ENCODE results near the gene COL4A3.

COL4A3 gene

GRCh38 chr2:227320305-227321094, 156.1 kb downstream of the COL4A3 start:
- H3K4me1 ChIP-seq (ENCODE audit: insufficient read depth, low read length): no peaks in the 10 kb centered on the region
- H3K36me3 ChIP-seq (ENCODE audit: insufficient read depth, low read length): no peaks in the 10 kb centered on the region
- H3K9ac ChIP-seq (ENCODE audit: low read depth, low read length): no peak overlapping the region
- H3K9me3 ChIP-seq (ENCODE audit: insufficient read depth, low read depth, low read length): peaks cover 19% of the 10 kb centered on the region
- 94% methylated on average over 33 of the region's 33 CpGs for WGBS
- H3K27ac ChIP-seq (ENCODE audit: low read depth, low read length): no peak overlapping the region
- H3K4me3 ChIP-seq (ENCODE audit: low read length): no peak overlapping the region
- H3K27me3 ChIP-seq (ENCODE audit: insufficient read depth, low read length): no peaks in the 10 kb centered on the region

DNA sequence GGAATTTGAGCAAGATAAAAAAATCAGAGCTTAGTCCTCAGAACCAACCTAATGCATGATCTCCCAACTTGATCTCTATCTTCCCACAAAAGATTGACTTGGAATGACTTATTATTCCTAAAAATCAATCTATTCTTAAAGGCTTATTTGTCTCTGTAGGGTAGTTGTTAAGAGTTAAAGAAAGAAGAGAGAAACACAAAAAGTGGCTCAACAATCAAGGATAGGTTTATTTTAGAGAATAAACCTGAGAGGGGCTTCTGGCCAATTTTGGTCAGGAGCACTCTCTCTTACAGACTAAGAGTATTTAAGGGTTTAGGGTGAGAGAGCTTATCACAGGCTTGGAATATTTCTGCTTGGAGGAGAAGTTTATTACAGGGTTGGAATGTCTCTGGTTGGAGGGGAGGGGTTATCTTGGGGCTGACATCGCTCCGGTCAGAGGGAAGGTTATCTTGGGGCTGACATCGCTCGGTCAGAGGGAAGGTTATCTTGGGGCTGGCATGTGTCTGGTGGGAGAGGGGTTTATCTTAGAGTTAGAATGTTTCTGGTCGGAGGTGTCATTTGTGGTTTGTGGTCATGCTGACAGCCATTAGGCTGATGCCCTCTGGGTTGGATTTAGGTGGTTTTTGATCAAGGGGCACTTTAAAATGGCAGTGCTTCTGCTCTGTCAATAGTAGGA, 158.2 kb downstream of the COL4A3 start:
- WGBS: 94% methylated on average over 5 of the region's 5 CpGs
- Histone ChIP-seq H3K4me1 (ENCODE audit: insufficient read depth, low read length) (peaks cover 11% of the 10 kb centered on the region), H3K9ac (ENCODE audit: low read depth, low read length) (no peak overlapping the region), H3K27ac (ENCODE audit: low read depth, low read length) (no peak overlapping the region), H3K9me3 (ENCODE audit: insufficient read depth, low read depth, low read length) (peaks cover 19% of the 10 kb centered on the region), H3K4me3 (ENCODE audit: low read length) (no peak overlapping the region), H3K36me3 (ENCODE audit: insufficient read depth, low read length) (no peaks in the 10 kb centered on the region), H3K27me3 (ENCODE audit: insufficient read depth, low read length) (no peaks in the 10 kb centered on the region)

DNA sequence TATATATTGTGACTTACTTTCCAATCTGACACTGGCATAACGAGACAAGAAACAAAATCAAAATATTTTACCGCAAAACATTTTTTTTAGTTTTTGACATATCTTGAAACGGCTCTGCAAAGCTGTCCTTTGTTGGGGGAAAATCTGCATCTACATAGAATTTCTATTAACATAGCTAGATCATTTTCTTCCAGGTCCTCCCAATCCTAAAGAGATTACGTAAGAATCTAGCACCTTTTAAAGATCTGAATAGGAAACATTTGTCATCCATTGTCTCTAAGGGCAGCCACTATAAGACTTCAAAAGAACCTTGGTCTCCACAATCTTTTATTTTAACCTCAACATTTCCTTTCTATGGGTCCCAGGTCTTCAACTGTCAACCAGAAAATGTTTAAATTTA, 159.4 kb downstream of the COL4A3 start:
- WGBS: 85% methylated on average over 4 of the region's 4 CpGs
- no peaks in the 10 kb centered on the region for H3K36me3 ChIP-seq (ENCODE audit: insufficient read depth, low read length)
- no peak overlapping the region for H3K27ac ChIP-seq (ENCODE audit: low read depth, low read length)
- no peaks in the 10 kb centered on the region for H3K27me3 ChIP-seq (ENCODE audit: insufficient read depth, low read length)
- peaks cover 16% of the 10 kb centered on the region for H3K4me1 ChIP-seq (ENCODE audit: insufficient read depth, low read length)
- peaks cover 19% of the 10 kb centered on the region for H3K9me3 ChIP-seq (ENCODE audit: insufficient read depth, low read depth, low read length)
- H3K4me3 ChIP-seq (ENCODE audit: low read length): no peak overlapping the region
- H3K9ac ChIP-seq (ENCODE audit: low read depth, low read length): no peak overlapping the region

GRCh38 chr2:227324642-227324994, 160.2 kb downstream of the COL4A3 start:
- Histone ChIP-seq H3K27me3 (ENCODE audit: insufficient read depth, low read length) (no peaks in the 10 kb centered on the region), H3K4me1 (ENCODE audit: insufficient read depth, low read length) (peaks cover 24% of the 10 kb centered on the region), H3K36me3 (ENCODE audit: insufficient read depth, low read length) (0 out of 2 replicates have a peak, but pooled peaks cover 5% of the 10 kb centered on the region), H3K27ac (ENCODE audit: low read depth, low read length) (peak overlapping the region; percentile 66), H3K4me3 (ENCODE audit: low read length) (peak overlapping the region; percentile 70), H3K9me3 (ENCODE audit: insufficient read depth, low read depth, low read length) (peaks cover 19% of the 10 kb centered on the region), H3K9ac (ENCODE audit: low read depth, low read length) (peak overlapping the region; percentile 88)
- WGBS: 13% methylated on average over 5 of the region's 6 CpGs

DNA sequence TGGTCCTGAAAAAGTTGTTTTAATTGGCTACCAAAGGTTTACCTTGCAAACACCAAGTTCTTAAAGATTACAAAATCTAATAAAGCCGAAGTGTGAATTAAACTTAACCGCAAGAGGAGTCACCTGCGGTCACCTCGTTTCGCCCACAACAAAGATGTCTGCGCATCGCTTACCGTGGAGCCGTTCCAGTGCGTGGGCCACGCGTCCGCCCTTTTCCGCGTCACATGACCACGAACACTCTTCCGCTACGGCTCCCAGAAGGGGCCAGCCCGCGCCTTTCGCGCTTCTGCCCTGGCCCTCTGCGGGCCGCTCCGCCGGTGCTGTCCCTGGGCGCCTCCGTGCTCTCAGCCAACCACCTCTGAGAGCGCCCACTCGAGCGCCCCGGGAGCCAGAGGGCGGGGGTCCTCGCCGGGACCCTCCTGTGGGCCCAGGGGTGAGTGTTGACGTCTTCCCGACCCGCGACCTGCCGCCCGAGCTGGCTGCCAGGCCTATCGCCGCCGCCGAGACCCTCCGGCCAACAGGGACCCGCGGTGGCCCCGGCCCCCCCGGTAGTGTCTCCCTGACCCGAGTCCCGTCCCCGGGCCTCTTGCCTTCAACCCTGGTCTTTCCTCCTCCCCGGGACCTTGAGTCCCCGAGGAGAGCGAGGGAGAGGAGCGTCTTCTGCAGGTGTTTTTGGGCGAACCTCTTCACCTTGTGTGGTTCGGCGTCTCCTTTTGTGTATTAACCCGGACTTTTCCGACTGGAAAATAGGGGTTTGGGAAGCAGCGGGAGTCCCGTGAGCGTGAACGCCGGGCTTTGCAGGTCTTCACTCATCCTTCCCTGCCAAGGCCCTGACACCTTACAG, 160.8 kb downstream of the COL4A3 start, which contains the start of gene MFF:
MFF (plus strand) TSS at position 257 of the 844 bp plus-strand sequence. CDS start 5,415 bp downstream, outside the sequence.
- Histone ChIP-seq H3K9ac (ENCODE audit: low read depth, low read length) (peak within 1 kb of the TSS; percentile 88), H3K4me3 (ENCODE audit: low read length) (peak within 1 kb of the TSS; percentile 70)
- under 1% methylated on average over 67 of the region's 67 CpGs for WGBS

GRCh38 chr2:227325839-227326195, 161.4 kb downstream of the COL4A3 start:
- peak overlapping the region; percentile 36 for H3K27ac ChIP-seq (ENCODE audit: low read depth, low read length)
- WGBS: 2% methylated on average over 13 of the region's 13 CpGs
- peaks cover 19% of the 10 kb centered on the region for H3K9me3 ChIP-seq (ENCODE audit: insufficient read depth, low read depth, low read length)
- H3K36me3 ChIP-seq (ENCODE audit: insufficient read depth, low read length): peaks cover 12% of the 10 kb centered on the region; the same call in 1 of the 2 replicates
- H3K4me1 ChIP-seq (ENCODE audit: insufficient read depth, low read length): peaks cover 33% of the 10 kb centered on the region
- H3K27me3 ChIP-seq (ENCODE audit: insufficient read depth, low read length): no peaks in the 10 kb centered on the region
- H3K9ac ChIP-seq (ENCODE audit: low read depth, low read length): peak overlapping the region; percentile 88
- peak overlapping the region; percentile 70 for H3K4me3 ChIP-seq (ENCODE audit: low read length)

More for the DNA sequence above, 160.8 kb downstream of the COL4A3 start, which contains the start of gene MFF:
- Histone ChIP-seq H3K27ac (ENCODE audit: low read depth, low read length) (peak within 1 kb of the TSS; percentile 68), H3K27me3 (ENCODE audit: insufficient read depth, low read length) (no peaks in the 10 kb centered on the region), H3K9me3 (ENCODE audit: insufficient read depth, low read depth, low read length) (peaks cover 19% of the 10 kb centered on the region), H3K4me1 (ENCODE audit: insufficient read depth, low read length) (peaks cover 30% of the 10 kb centered on the region), H3K36me3 (ENCODE audit: insufficient read depth, low read length) (0 out of 2 replicates have a peak, but pooled peaks cover 7% of the 10 kb centered on the region)

- Histone ChIP-seq H3K9me3 (ENCODE audit: insufficient read depth, low read depth, low read length) (peaks cover 18% of the 10 kb centered on the region), H3K27me3 (ENCODE audit: insufficient read depth, low read length) (no peaks in the 10 kb centered on the region), H3K9ac (ENCODE audit: low read depth, low read length) (no peak overlapping the region), H3K27ac (ENCODE audit: low read depth, low read length) (no peak overlapping the region), H3K4me3 (ENCODE audit: low read length) (peak overlapping the region; percentile 70), H3K36me3 (ENCODE audit: insufficient read depth, low read length) (peaks cover 21% of the 10 kb centered on the region), H3K4me1 (ENCODE audit: insufficient read depth, low read length) (peaks cover 33% of the 10 kb centered on the region)
- WGBS: 87% methylated on average over 6 of the region's 6 CpGs
These were observed 162.4 kb downstream of the COL4A3 start for GRCh38 chr2:227326783-227327182.

DNA sequence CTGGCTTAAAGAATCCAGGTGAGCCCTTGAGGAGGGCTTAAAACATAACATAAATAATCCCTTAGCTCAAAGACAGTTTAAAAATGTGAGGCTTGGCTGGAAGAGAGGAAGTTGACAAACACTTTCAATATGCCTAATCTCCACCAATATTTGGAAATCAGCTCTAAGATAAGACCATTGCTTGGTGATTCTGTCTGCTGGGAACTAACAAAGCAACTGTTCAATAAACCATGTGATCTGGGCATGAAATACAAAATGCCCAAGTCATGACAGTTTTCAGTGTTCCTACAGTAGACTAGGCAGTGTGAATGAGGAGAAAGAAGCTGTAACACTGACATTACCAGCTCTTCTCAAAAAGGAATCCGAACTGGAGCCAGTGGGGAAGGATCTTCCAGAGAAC, 171.3 kb downstream of the COL4A3 start:
- Histone ChIP-seq H3K9ac (ENCODE audit: low read depth, low read length) (no peak overlapping the region), H3K27me3 (ENCODE audit: insufficient read depth, low read length) (no peaks in the 10 kb centered on the region), H3K27ac (ENCODE audit: low read depth, low read length) (no peak overlapping the region), H3K9me3 (ENCODE audit: insufficient read depth, low read depth, low read length) (no peaks in the 10 kb centered on the region), H3K4me1 (ENCODE audit: insufficient read depth, low read length) (no peaks in the 10 kb centered on the region), H3K4me3 (ENCODE audit: low read length) (no peak overlapping the region), H3K36me3 (ENCODE audit: insufficient read depth, low read length) (peaks cover 78% of the 10 kb centered on the region)
- 96% methylated on average over 1 of the region's 1 CpG for WGBS

GRCh38 chr2:227337442-227337841, 173.0 kb downstream of the COL4A3 start:
- Histone ChIP-seq H3K27ac (ENCODE audit: low read depth, low read length) (no peak overlapping the region), H3K36me3 (ENCODE audit: insufficient read depth, low read length) (peaks cover 82% of the 10 kb centered on the region), H3K9ac (ENCODE audit: low read depth, low read length) (no peak overlapping the region), H3K4me1 (ENCODE audit: insufficient read depth, low read length) (no peaks in the 10 kb centered on the region), H3K9me3 (ENCODE audit: insufficient read depth, low read depth, low read length) (no peaks in the 10 kb centered on the region), H3K27me3 (ENCODE audit: insufficient read depth, low read length) (no peaks in the 10 kb centered on the region), H3K4me3 (ENCODE audit: low read length) (no peak overlapping the region)
- 94% methylated on average over 2 of the region's 2 CpGs for WGBS

DNA sequence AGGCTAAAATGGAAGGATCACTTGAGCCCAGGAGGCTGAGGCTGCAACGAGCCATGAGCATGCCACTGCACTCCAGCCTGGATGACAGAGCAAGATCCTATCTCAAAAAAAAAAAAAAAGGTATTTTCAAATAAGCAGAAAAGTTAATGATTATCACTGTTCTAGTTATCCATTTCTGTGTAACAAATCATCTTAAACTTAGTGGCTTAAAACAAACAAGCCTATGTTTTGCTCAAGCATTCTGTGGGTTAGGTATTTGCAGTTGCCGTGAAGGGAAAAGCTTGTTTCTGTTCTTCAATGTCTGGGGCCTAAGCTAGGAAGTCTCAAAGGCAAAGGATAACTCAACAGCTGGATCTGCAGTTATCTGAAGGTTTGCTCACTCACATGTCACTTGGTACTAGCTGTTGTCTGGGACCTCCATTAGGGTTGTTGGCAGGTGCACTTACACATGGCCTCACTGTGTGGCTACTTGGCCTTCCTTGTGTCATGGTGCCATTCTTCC, 174.7 kb downstream of the COL4A3 start:
- Histone ChIP-seq H3K36me3 (ENCODE audit: insufficient read depth, low read length) (peaks cover 76% of the 10 kb centered on the region), H3K9ac (ENCODE audit: low read depth, low read length) (no peak overlapping the region), H3K4me1 (ENCODE audit: insufficient read depth, low read length) (no peaks in the 10 kb centered on the region), H3K9me3 (ENCODE audit: insufficient read depth, low read depth, low read length) (no peaks in the 10 kb centered on the region), H3K27me3 (ENCODE audit: insufficient read depth, low read length) (no peaks in the 10 kb centered on the region), H3K27ac (ENCODE audit: low read depth, low read length) (no peak overlapping the region), H3K4me3 (ENCODE audit: low read length) (no peak overlapping the region)
- 96% methylated on average over 2 of the region's 2 CpGs for WGBS

Data from HUES64 (cell line).